ENCODE results near the gene DPCD.

DPCD gene

DNA sequence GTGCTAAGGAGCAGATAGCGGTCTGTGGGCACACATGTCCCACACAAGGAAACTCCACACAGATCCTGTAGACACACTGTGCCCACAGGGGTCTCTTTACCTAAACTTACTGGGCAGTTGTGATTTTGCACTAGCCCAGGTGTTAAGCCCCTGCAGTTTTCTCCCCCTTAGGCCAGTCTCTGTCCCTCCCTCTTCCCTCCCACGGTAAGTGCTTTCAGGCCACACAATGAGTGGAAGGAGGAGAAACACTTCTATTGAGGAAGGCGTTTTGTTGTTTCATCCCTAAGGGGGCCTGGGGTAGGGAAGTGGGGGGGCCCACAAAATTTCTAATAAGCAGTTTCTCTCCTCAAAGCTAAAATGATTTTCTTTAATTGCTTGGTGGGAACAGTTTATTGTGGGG lies 55.4 kb downstream of the DPCD start:
- Histone ChIP-seq H3K27ac (ENCODE audit: low read length) (no peak overlapping the region), H3K4me2 (ENCODE audit: insufficient read depth, low read length) (no peak overlapping the region), H3K36me3 (ENCODE audit: insufficient read depth, low read length) (peaks cover 36% of the 10 kb centered on the region), H3K9me3 (ENCODE audit: insufficient read depth, low read length, severe bottlenecking) (no peaks in the 10 kb centered on the region), H3K79me2 (ENCODE audit: insufficient read depth, low read length) (no peaks in the 10 kb centered on the region), H3K4me1 (ENCODE audit: insufficient read depth, low read length) (no peaks in the 10 kb centered on the region), H3K4me3 (ENCODE audit: low read depth in 1 of 2, low read length in 2 of 2) (no peak overlapping the region), H4K20me1 (ENCODE audit: insufficient read depth, low read length) (peaks cover 2% of the 10 kb centered on the region; the same call in 1 of the 2 replicates), H2AFZ (ENCODE audit: low read depth, low read length) (no peak overlapping the region), H3K27me3 (ENCODE audit: insufficient read depth, low read length, poor library complexity) (no peaks in the 10 kb centered on the region), H3K9ac (ENCODE audit: low read depth, low read length) (no peak overlapping the region)
- ATAC-seq (ENCODE audit: insufficient read depth, low read depth) (no peak), DNase-seq (no peak)
- TF ChIP-seq, protein P1, sequence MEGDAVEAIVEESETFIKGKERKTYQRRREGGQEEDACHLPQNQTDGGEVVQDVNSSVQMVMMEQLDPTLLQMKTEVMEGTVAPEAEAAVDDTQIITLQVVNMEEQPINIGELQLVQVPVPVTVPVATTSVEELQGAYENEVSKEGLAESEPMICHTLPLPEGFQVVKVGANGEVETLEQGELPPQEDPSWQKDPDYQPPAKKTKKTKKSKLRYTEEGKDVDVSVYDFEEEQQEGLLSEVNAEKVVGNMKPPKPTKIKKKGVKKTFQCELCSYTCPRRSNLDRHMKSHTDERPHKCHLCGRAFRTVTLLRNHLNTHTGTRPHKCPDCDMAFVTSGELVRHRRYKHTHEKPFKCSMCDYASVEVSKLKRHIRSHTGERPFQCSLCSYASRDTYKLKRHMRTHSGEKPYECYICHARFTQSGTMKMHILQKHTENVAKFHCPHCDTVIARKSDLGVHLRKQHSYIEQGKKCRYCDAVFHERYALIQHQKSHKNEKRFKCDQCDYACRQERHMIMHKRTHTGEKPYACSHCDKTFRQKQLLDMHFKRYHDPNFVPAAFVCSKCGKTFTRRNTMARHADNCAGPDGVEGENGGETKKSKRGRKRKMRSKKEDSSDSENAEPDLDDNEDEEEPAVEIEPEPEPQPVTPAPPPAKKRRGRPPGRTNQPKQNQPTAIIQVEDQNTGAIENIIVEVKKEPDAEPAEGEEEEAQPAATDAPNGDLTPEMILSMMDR (IDR thresholded peaks at IDR 0.05; ENCODE audit: borderline replicate concordance, extremely low read depth, low read length, poor library complexity, severe bottlenecking): no peak

DNA sequence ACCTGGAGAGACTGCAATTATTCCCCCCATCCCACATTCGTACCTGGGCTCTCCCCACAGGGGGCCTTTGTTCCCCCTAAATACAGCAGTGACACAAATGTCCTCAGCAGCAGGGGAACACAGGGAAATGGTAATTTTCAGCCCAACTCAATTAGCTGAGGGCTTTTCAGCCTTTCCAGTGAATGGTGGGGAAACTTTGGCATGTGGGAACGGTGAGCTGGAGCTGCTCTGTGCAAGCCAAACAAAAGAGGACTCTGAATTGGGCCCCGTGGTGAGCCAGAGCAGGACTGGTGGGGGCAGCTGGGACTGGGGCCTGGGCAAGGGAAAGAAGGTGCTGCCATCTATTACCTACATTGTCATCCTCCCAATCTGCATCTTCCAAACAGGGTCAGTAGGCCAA lies 55.9 kb downstream of the DPCD start:
- H3K4me1 ChIP-seq (ENCODE audit: insufficient read depth, low read length): no peaks in the 10 kb centered on the region
- H3K9me3 ChIP-seq (ENCODE audit: insufficient read depth, low read length, severe bottlenecking): no peaks in the 10 kb centered on the region
- DNase-seq (no peak), ATAC-seq (ENCODE audit: insufficient read depth, low read depth) (no peak)
- TF ChIP-seq, protein P1 (IDR thresholded peaks at IDR 0.05; ENCODE audit: borderline replicate concordance, extremely low read depth, low read length, poor library complexity, severe bottlenecking): no peak
- no peak for TF ChIP-seq EZH2 (IDR thresholded peaks at IDR 0.05; ENCODE audit: borderline replicate concordance, low read depth, low read length, severe bottlenecking)
- peaks cover 31% of the 10 kb centered on the region for H3K36me3 ChIP-seq (ENCODE audit: insufficient read depth, low read length)
- peaks cover 2% of the 10 kb centered on the region; the same call in 1 of the 2 replicates for H4K20me1 ChIP-seq (ENCODE audit: insufficient read depth, low read length)
- no peaks in the 10 kb centered on the region for H3K79me2 ChIP-seq (ENCODE audit: insufficient read depth, low read length)
- H3K9ac ChIP-seq (ENCODE audit: low read depth, low read length): no peak overlapping the region
- H3K27me3 ChIP-seq (ENCODE audit: insufficient read depth, low read length, poor library complexity): no peaks in the 10 kb centered on the region
- H3K27ac ChIP-seq (ENCODE audit: low read length): no peak overlapping the region
- H3K4me2 ChIP-seq (ENCODE audit: insufficient read depth, low read length): no peak overlapping the region
- no peak overlapping the region for H2AFZ ChIP-seq (ENCODE audit: low read depth, low read length)
- H3K4me3 ChIP-seq (ENCODE audit: low read depth in 1 of 2, low read length in 2 of 2): no peak overlapping the region

DNA sequence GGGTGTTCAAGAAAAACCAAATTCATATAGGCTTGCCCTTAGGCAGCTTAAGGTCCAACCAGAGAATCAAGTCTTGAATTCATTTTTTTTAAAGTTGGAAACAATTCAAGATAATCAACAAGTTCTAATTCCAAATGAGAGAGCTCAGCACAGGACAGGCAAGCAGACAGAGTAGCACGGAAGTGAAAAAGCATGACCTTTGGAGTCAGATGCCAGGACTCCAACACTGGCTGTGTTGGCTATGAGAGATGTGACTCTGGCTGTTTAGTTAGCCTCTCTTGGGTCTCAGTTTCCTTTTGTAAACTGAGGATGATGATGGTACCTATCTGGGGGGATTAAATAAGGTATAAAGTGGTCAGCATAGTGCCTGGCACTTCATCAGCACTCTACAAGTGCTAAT lies 57.5 kb downstream of the DPCD start:
- no peaks in the 10 kb centered on the region for H3K79me2 ChIP-seq (ENCODE audit: insufficient read depth, low read length)
- no peak overlapping the region for H2AFZ ChIP-seq (ENCODE audit: low read depth, low read length)
- H3K9ac ChIP-seq (ENCODE audit: low read depth, low read length): no peak overlapping the region
- H3K36me3 ChIP-seq (ENCODE audit: insufficient read depth, low read length): peaks cover 32% of the 10 kb centered on the region
- H4K20me1 ChIP-seq (ENCODE audit: insufficient read depth, low read length): peaks cover 2% of the 10 kb centered on the region; the same call in 1 of the 2 replicates
- H3K27ac ChIP-seq (ENCODE audit: low read length): no peak overlapping the region
- no peaks in the 10 kb centered on the region for H3K27me3 ChIP-seq (ENCODE audit: insufficient read depth, low read length, poor library complexity)
- no peaks in the 10 kb centered on the region for H3K4me1 ChIP-seq (ENCODE audit: insufficient read depth, low read length)
- ATAC-seq (ENCODE audit: insufficient read depth, low read depth) (no peak), DNase-seq (no peak)
- no peak overlapping the region for H3K4me2 ChIP-seq (ENCODE audit: insufficient read depth, low read length)
- H3K9me3 ChIP-seq (ENCODE audit: insufficient read depth, low read length, severe bottlenecking): no peaks in the 10 kb centered on the region
- no peak overlapping the region for H3K4me3 ChIP-seq (ENCODE audit: low read depth in 1 of 2, low read length in 2 of 2)
- TF ChIP-seq EZH2 (IDR thresholded peaks at IDR 0.05; ENCODE audit: borderline replicate concordance, low read depth, low read length, severe bottlenecking): no peak
- TF ChIP-seq, protein P1 (IDR thresholded peaks at IDR 0.05; ENCODE audit: borderline replicate concordance, extremely low read depth, low read length, poor library complexity, severe bottlenecking): no peak

DNA sequence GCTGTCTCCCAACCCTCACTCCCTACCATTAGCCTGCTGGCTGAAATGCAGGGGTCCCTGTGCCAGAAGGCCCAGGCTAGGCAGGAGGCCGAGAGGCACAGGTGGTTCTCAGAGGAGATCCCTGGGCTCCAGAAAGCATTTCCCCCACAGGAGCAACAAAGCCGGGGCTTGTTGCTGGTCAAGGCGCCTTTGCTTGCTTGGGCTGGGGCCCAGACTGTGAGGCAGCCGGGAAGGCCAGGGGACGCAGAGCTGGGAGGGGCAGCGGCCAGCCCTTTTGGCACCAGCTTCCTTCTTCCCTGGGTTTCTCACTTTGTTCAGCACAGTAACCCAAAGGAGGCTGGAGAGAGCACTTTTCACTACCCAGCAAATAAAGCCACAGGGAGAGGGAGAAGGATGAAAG lies 58.2 kb downstream of the DPCD start:
- DNase-seq: no peak

More for the DNA sequence above, 58.2 kb downstream of the DPCD start:
- no peaks in the 10 kb centered on the region for H3K27me3 ChIP-seq (ENCODE audit: insufficient read depth, low read length, poor library complexity)
- no peak overlapping the region for H3K27ac ChIP-seq (ENCODE audit: low read length)
- H4K20me1 ChIP-seq (ENCODE audit: insufficient read depth, low read length): peaks cover 5% of the 10 kb centered on the region; the same call in 1 of the 2 replicates
- H3K9ac ChIP-seq (ENCODE audit: low read depth, low read length): no peak overlapping the region
- peaks cover 38% of the 10 kb centered on the region for H3K36me3 ChIP-seq (ENCODE audit: insufficient read depth, low read length)
- H3K4me3 ChIP-seq (ENCODE audit: low read depth in 1 of 2, low read length in 2 of 2): no peak overlapping the region
- no peak overlapping the region for H2AFZ ChIP-seq (ENCODE audit: low read depth, low read length)
- no peaks in the 10 kb centered on the region for H3K9me3 ChIP-seq (ENCODE audit: insufficient read depth, low read length, severe bottlenecking)
- no peak overlapping the region for H3K4me2 ChIP-seq (ENCODE audit: insufficient read depth, low read length)
- H3K4me1 ChIP-seq (ENCODE audit: insufficient read depth, low read length): no peaks in the 10 kb centered on the region
- TF ChIP-seq, protein P1 (IDR thresholded peaks at IDR 0.05; ENCODE audit: borderline replicate concordance, extremely low read depth, low read length, poor library complexity, severe bottlenecking): no peak
- TF ChIP-seq EZH2 (IDR thresholded peaks at IDR 0.05; ENCODE audit: borderline replicate concordance, low read depth, low read length, severe bottlenecking): no peak
- no peaks in the 10 kb centered on the region for H3K79me2 ChIP-seq (ENCODE audit: insufficient read depth, low read length)
- ATAC-seq (ENCODE audit: insufficient read depth, low read depth): no peak
